ENCODE data around the gene SCUBE1. TPM values are rescaled to one million over a fixed set of nuclear protein-coding genes. Genes with fewer than 3 reads are reported as not detected.

SCUBE1 gene
- total RNA-seq, 2 donors from 2014 or later: 0.04 to 0.16 TPM

- Histone ChIP-seq H3K4me3 (no peak overlapping the region), H3K27me3 (no peaks in the 10 kb centered on the region), H3K36me3 (no peaks in the 10 kb centered on the region), H3K27ac (no peak overlapping the region), H3K9me3 (no peaks in the 10 kb centered on the region), H3K4me1 (no peaks in the 10 kb centered on the region)
- TF ChIP-seq CTCF (IDR thresholded peaks at IDR 0.05): no peak
- no peak for DNase-seq (ENCODE audit: low spot score)
Measured at GRCh38 chr22:43381693-43382092, 38.5 kb upstream of the SCUBE1 start.

GRCh38 chr22:43377896-43378704 is 34.9 kb upstream of the SCUBE1 start:
- Histone ChIP-seq H3K4me3 (no peak overlapping the region), H3K9me3 (peaks cover 0 to 11% of the 10 kb centered on the region in 2 donors), H3K27ac (no peak overlapping the region), H3K27me3 (peaks cover 0 to 4% of the 10 kb centered on the region in 2 donors), H3K36me3 (no peaks in the 10 kb centered on the region), H3K4me1 (no peaks in the 10 kb centered on the region)
- no peak for TF ChIP-seq CTCF (IDR thresholded peaks at IDR 0.05)
- no peak for DNase-seq (ENCODE audit: low spot score)

GRCh38 chr22:43377548-43377895 is 34.4 kb upstream of the SCUBE1 start:
- peaks cover 0 to 11% of the 10 kb centered on the region in 2 donors for H3K9me3 ChIP-seq
- H3K4me3 ChIP-seq: no peak overlapping the region
- TF ChIP-seq CTCF (IDR thresholded peaks at IDR 0.05): no peak
- no peaks in the 10 kb centered on the region for H3K36me3 ChIP-seq
- no peak for DNase-seq (ENCODE audit: low spot score)
- H3K27me3 ChIP-seq: peaks cover 0 to 4% of the 10 kb centered on the region in 2 donors
- H3K4me1 ChIP-seq: no peaks in the 10 kb centered on the region
- H3K27ac ChIP-seq: no peak overlapping the region

- DNase-seq (ENCODE audit: low spot score): no peak
- H3K4me1 ChIP-seq: no peaks in the 10 kb centered on the region
- H3K27ac ChIP-seq: no peak overlapping the region
- no peak for TF ChIP-seq CTCF (IDR thresholded peaks at IDR 0.05)
- no peaks in the 10 kb centered on the region for H3K36me3 ChIP-seq
- peaks cover 0 to 4% of the 10 kb centered on the region in 2 donors for H3K27me3 ChIP-seq
- peaks cover 0 to 11% of the 10 kb centered on the region in 2 donors for H3K9me3 ChIP-seq
- no peak overlapping the region for H3K4me3 ChIP-seq
Measured at GRCh38 chr22:43376765-43377547, 33.8 kb upstream of the SCUBE1 start.

- no peak for DNase-seq (ENCODE audit: low spot score)
- H3K9me3 ChIP-seq: peaks cover 0 to 11% of the 10 kb centered on the region in 2 donors
- no peaks in the 10 kb centered on the region for H3K36me3 ChIP-seq
- no peak for TF ChIP-seq CTCF (IDR thresholded peaks at IDR 0.05)
- H3K4me3 ChIP-seq: no peak overlapping the region
- peaks cover 0 to 4% of the 10 kb centered on the region in 2 donors for H3K27me3 ChIP-seq
- no peak overlapping the region for H3K27ac ChIP-seq
- H3K4me1 ChIP-seq: no peaks in the 10 kb centered on the region
Measured at GRCh38 chr22:43375951-43376455, 32.8 kb upstream of the SCUBE1 start.

Measured in right atrium auricular region (tissue), 2 donors.